ENCODE data around the gene BCDIN3D.
"Not testable (repeated sequence)": the region's sequence is repeated elsewhere in the genome, so short reads cannot be mapped to it uniquely, and the experiment has no call there.

BCDIN3D gene

DNA sequence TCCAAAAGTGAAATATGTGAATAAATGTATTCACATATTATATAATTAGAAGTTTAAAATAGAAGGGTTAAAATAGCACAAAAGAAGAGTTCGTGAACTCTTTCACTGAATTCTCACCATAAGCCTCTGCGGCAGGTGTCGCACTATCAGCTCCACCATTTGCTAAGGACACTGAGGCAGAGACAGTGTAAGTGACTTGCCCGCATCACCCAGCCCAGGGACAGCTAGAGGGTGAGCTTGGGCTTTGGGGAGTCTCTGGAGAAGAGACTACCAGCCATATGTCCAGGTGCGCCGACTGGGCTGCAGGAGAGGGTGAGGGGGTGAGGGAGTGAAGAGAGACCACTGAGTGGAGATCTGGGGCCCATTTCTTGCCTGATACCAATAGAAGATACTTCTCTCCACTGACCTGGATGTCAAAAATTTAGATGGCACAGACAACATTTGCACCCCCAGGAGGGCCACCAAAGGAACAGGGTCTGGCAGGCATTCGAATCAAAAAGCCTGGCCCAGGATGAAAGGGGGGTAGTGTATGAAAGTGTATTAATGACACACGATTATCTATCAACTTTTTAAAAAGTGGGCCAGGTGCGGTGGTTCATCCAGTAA is 32.3 kb upstream of the BCDIN3D start:
- no peak for DNase-seq

- DNase-seq, result no peak
Measured at GRCh38 chr12:49874142-49874897, 31.4 kb upstream of the BCDIN3D start.

GRCh38 chr12:49873361-49873934 is 30.5 kb upstream of the BCDIN3D start:
- DNase-seq, result no peak

GRCh38 chr12:49872781-49873181 is 29.9 kb upstream of the BCDIN3D start:
- no peak for DNase-seq

- no peak for DNase-seq
Measured at GRCh38 chr12:49872381-49872780, 29.5 kb upstream of the BCDIN3D start.

DNA sequence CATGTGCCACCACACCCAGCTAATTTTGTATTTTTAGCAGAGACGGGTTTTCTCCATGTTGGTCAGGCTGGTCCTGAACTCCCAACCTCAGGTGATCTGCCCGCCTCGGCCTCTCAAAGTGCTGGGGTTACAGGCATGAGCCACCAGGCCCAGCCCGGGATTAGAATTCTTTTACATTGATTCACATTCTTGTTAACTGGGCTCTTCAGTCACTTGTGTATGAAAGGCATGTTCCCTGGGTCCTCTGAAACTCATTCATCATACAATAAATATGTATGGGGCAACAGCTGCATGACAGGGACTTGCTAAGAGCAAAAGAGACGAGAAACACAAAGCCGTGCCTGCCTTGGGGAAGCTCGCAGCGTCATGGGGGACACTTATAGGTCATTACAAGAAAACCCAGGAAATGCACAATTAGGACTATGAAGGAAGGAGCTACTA is 28.9 kb upstream of the BCDIN3D start:
- not testable (repeated sequence) for DNase-seq

- DNase-seq, result no peak
Measured at GRCh38 chr12:49871263-49871561, 28.3 kb upstream of the BCDIN3D start.

GRCh38 chr12:49870501-49871262 is 27.8 kb upstream of the BCDIN3D start:
- DNase-seq, result no peak

DNA sequence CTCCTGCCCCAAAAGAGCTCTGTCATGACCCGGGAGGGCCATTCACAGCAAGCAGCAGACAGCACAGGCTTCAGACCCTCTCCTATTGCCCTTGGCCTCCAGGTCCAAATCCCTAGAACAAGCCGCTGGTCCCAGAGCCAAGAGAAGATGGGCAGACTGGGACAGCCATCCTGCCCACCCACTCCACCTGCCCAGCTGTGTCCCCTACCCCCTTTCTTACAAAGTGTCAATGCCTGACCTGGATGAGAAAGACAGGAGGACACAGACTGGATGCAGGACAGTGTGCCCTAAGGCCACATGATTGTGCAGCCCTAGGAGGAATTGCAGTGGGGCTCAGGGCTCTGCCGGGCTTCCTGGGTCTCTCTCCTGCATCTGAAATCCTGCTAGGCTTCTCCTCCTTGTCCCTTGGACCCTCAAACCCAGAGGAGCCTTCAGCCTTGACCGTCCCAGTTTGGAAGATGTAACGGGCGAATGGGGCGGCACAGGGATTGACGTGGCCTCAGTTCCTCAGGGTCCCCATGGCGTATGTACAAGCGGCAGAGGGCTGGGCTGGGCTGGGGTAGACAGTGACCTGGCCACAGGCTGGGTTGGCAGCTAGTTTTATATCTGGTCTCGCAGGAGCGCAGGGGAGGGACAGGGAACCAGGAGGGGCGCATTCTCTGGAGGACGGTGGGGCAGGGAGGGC is 27.1 kb upstream of the BCDIN3D start:
- no peak for DNase-seq

DNA sequence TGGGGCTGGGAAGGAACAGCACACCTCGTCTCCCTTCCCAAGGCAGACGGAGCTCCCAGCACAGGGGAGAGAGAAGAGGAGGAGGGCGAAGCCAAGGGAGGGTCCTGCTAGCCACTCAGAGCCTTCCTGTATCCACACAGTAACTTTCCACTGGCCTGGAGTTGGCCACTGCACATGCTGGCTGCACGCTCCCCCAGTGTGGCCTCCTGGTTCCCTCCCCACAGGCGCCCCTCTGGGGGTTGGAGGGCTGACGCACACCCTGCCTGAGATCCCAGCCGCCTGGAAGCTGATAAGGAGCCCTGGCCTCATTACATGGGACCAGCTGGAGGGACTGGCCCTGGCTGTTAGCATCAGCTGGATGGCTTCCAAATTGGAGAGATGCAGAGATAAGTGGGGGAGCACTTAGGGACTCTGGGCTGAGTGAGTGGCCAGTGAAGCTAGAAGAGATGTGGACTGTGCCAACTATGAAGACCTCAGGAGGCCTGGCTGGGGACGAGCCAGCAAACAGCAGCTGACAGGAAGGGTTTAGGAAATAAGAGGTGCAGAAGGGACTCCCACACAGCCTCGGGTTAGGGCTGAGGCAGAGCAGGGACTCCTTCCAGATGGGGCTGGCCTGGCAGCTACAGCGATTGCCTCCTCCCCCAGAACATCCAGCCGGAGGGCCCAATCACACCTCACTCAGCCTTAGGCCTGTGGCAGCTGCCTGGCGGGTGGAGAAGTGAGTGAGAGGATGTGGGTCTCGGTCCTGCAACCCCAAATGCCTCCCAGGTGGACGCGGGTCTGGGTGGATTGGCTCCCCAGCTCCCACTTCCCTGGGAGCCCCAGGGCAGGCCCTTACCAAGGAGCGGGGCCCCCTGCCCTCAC is 26.3 kb upstream of the BCDIN3D start:
- no peak for DNase-seq

- DNase-seq, result no peak
Measured at GRCh38 chr12:49868449-49868848, 25.5 kb upstream of the BCDIN3D start.

DNA sequence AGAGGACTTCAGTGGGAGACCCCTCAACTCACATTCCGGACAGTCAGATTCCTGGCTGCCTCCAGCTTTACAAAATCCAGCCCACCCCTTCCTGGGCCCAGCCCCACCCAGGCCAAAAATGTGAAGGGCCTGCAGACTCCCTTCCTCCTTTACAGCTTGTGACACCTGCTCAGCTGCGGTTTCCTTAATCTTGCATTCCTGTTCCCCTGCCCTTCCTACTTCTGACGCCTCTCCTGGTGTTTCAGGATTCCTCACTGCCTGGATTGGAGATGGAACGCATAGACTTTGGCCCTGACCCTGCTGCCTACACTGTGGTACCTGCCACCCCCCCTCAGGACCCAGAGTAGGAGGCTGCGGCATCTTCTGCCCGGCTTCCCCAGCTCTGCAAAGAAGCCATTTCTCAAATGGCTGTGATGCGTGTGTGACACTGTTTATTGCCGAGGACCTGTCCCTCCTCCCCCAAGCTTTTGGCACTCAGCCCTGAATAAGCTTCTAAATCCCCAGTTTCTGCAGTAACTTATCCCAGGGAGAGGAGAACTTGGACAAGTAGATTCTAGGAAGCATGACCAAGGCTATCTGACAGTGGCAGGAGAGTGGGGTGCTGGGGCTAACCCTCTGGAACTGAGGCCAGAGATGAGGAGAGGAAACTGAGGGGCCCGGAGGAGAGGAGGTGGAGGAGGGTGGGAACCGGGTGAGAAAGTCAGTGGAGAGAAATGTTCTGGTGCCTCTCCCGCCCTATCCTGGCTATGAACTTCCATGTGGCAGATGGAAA is 24.9 kb upstream of the BCDIN3D start:
- DNase-seq, result no peak

GRCh38 chr12:49866859-49867569 is 24.1 kb upstream of the BCDIN3D start:
- DNase-seq, result peak; percentile 93

- peak; percentile 22 for DNase-seq
Measured at GRCh38 chr12:49865782-49866135, 22.9 kb upstream of the BCDIN3D start.

- DNase-seq, result peak; percentile 47
Measured at GRCh38 chr12:49865109-49865781, 22.3 kb upstream of the BCDIN3D start.

GRCh38 chr12:49864798-49865090 is 21.8 kb upstream of the BCDIN3D start:
- no peak for DNase-seq

DNA sequence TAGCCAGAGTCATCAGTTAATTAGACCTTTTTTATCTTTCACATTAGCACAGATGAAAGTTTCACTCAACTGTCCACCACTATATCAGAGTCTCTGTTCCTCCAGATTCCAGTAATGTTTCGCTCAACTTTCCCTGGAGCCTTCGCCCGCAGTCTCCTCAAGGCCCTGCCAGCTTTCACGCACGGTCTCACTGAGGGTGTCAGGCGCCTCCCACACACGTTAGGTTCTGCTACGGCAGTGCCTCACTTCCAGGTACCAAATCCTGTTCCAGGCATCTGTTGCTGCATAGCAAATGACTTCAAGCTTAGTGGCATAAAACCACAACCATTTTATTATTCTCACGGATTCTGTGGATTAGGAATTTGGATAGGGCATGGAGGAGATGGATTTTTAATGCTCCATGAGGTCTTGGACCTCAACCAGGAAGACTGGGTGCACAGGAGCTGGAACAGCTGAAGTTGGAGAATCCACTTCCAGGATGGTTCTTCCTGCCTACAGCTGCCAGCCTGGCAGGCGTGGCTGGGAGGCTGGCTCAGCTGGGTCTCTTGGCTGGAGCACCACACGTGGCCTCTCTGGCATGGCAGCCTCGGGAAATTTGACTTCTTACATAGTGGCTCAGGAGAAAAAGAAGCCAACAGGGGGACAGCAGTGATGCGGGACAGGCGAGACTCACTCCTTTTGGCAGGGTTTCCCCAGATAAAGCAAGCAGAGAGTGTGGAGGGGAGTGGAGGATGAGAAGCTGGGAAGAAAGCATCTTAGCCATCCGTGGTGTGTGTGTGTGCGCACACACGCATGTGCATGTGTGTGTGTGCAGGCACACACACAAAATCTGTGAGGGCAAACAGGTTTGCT is 21.3 kb upstream of the BCDIN3D start:
- peak; percentile 29 for DNase-seq

DNA sequence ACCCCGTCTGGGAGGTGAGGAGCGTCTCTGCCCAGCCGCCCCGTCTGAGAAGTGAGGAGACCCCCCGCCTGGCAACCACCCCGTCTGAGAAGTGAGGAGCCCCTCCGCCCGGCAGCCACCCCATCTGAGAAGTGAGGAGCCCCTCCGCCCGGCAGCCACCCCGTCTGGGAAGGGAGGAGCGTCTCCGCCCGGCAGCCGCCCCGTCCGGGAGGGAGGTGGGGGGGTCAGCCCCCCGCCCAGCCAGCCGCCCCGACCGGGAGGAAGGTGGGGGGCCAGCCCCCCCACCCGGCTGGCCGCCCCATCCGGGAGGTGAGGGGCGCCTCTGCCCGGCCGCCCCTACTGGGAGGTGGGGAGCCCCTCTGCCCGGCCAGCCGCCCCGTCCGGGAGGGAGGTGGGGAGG is 18.0 kb upstream of the BCDIN3D start:
- DNase-seq, result not testable (repeated sequence)

DNA sequence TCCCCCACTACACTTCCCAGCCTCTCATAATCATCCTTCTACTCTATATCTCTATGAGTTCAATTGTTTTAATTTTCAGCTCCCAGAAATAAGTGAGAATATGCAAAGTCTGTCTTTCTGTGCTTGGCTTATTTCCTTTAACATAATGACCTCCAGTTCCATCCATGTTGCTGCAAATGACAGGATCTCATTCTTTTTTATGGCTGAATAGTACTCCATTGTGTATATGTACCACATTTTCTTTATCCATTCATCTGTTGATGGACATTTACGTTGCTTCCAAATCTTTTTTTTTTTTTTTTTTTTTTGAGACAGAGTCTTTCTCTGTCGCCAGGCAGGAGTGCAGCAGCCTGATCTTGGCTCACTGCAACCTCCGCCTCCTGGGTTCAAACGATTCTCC is 13.0 kb upstream of the BCDIN3D start:
- not testable (repeated sequence) for DNase-seq
